Measurements from ENCODE around the gene PFKL.

Gene PFKL
- 150 to 329 (median 208) reads per million in 17 experiments for total RNA-seq

GRCh38 chr21:44299458-44300261 lies at the start of gene PFKL:
PFKL (plus strand) TSS chr21:44300053; CDS start chr21:44300106, 53 bp downstream.
- peak; percentile 76 to 94 (median 86) for DNase-seq

- peak; percentile 46 to 68 (median 62) for DNase-seq
Measured at GRCh38 chr21:44253832-44254710, 45.8 kb upstream of the PFKL start.

GRCh38 chr21:44255511-44255981 lies 44.3 kb upstream of the PFKL start:
- no peak for DNase-seq

- no peak for DNase-seq
Measured at GRCh38 chr21:44258056-44258725, 41.7 kb upstream of the PFKL start.

GRCh38 chr21:44259082-44259705 lies 40.7 kb upstream of the PFKL start:
- no peak for DNase-seq

- peak in 3 of 4 experiments; percentile 22 to 42 (median 41) for DNase-seq
Measured at GRCh38 chr21:44260066-44260465, 39.8 kb upstream of the PFKL start.

GRCh38 chr21:44260791-44261631 lies 38.8 kb upstream of the PFKL start:
- DNase-seq, result no peak

- no peak for DNase-seq
Measured at GRCh38 chr21:44261675-44262295, 38.1 kb upstream of the PFKL start, which contains the start of gene DNMT3L. DNMT3L (minus strand) TSS chr21:44261897; CDS start chr21:44261259, 638 bp downstream.

GRCh38 chr21:44262338-44263056 lies 37.4 kb upstream of the PFKL start:
- DNase-seq, result no peak

- DNase-seq, result no peak
Measured at GRCh38 chr21:44263221-44263760, 36.6 kb upstream of the PFKL start.

- DNase-seq, result no peak
Measured at GRCh38 chr21:44263768-44264167, 36.1 kb upstream of the PFKL start.

GRCh38 chr21:44265734-44266270 lies 34.1 kb upstream of the PFKL start:
- DNase-seq, result no peak

GRCh38 chr21:44267655-44268142 lies 32.2 kb upstream of the PFKL start:
- peak; percentile 42 to 65 (median 55) for DNase-seq

- no peak for DNase-seq
Measured at GRCh38 chr21:44269090-44269489, 30.8 kb upstream of the PFKL start.

- DNase-seq, result no peak
Measured at GRCh38 chr21:44271558-44272283, 28.1 kb upstream of the PFKL start.

- DNase-seq, result no peak
Measured at GRCh38 chr21:44272284-44272858, 27.5 kb upstream of the PFKL start.

GRCh38 chr21:44273046-44273445 lies 26.8 kb upstream of the PFKL start:
- no peak for DNase-seq

- no peak for DNase-seq
Measured at GRCh38 chr21:44275041-44275440, 24.8 kb upstream of the PFKL start.
